K562 (cell line): ENCODE results near the gene CYP46A1. TPM values are rescaled to one million over a fixed set of nuclear protein-coding genes. Genes with fewer than 3 reads are reported as not detected.

Source experiments
- ATAC-seq: fragments of 200-7000 bp; cut with Tn5 transposase; 3 replicates; pipeline ENCODE4 v1.9.1; 2020; ENCODE audit warnings: moderate library complexity
- BruUV-seq: library from RNA; stranded (reverse); fragments of 400-500 nt; replicated peaks from 2 replicates; lab custom pipeline; 2021; lab: Mats Ljungman, UMichigan
- CTCF ChIA-PET: fragments of 300-600 bp; formaldehyde crosslinking; extraction: SDS; loops from one replicate; lab custom pipeline; 2021; ENCODE audit warnings: low intra/inter-chr PET ratio; lab: Yijun Ruan, JAX
- POLR2A ChIA-PET: fragments of 300-600, 350-650 bp; sonication (Branson Sonifier 250); formaldehyde crosslinking; extraction: SDS; loops from one replicate; lab custom pipeline; 2021; ENCODE audit warnings: antibody characterized with exemption, inconsistent platforms; lab: Yijun Ruan, JAX
- DNase-seq, 4 experiments: peaks; one replicate each; pipeline versions ENCODE4 v3.0.0 to v3.0.0-alpha.2; 2011 to 2018; ENCODE audit warnings: low spot score in 3 of 4, mixed read lengths in 3 of 4; ENCODE audit errors: extremely low read depth in 1 of 4
- FAIRE-seq: peaks from 2 replicates; lab custom pipeline; 2011; peaks lifted over from hg19 to GRCh38; lab: Jason Lieb, UNC
- H2AFZ ChIP-seq: 2 replicates; pipeline ENCODE4 v1.6.0; 2011; ENCODE audit warnings: low read depth, low read length, control low read depth, inconsistent platforms
- H3K27ac ChIP-seq: fragments of 200-600 bp; 3 replicates; pipeline ENCODE4 v1.8.0; 2011; ENCODE audit warnings: low read depth, mild to moderate bottlenecking, control low read depth, inconsistent platforms, low read length, moderate library complexity, mixed read lengths; ENCODE audit errors: extremely low read depth
- H3K27me3 ChIP-seq, 2 experiments: fragments of 300-600 bp in 1 of 2; 2 replicates in 1 of 2; 3 replicates in 1 of 2; pipeline versions ENCODE4 v1.6.0 to v1.8.0; 2011; ENCODE audit warnings: inconsistent platforms in 2 of 2, low read length in 2 of 2, mild to moderate bottlenecking in 1 of 2, mixed read lengths in 1 of 2, moderate library complexity in 1 of 2; ENCODE audit not compliant: control insufficient read depth in 2 of 2, insufficient read depth in 2 of 2
- H3K36me3 ChIP-seq: fragments of 300-600 bp; 3 replicates; pipeline ENCODE4 v1.8.0; 2011; ENCODE audit warnings: mild to moderate bottlenecking, low read length, inconsistent platforms; ENCODE audit not compliant: control insufficient read depth, insufficient read depth
- H3K4me1 ChIP-seq, 2 experiments: fragments of 200-600 bp in 1 of 2; replicated peaks in 1 of 2; 2 replicates in 1 of 2; 3 replicates in 1 of 2; pipeline versions ENCODE4 v1.5.1 to v1.8.0; 2011; ENCODE audit warnings: inconsistent platforms in 2 of 2, low read length in 2 of 2, mild to moderate bottlenecking in 1 of 2, mixed read lengths in 1 of 2, moderate library complexity in 1 of 2; ENCODE audit not compliant: control insufficient read depth in 2 of 2, insufficient read depth in 2 of 2
- H3K4me2 ChIP-seq: 2 replicates; pipeline ENCODE4 v1.6.1; 2011; ENCODE audit warnings: low read length, control low read depth, inconsistent platforms, mixed read lengths; ENCODE audit not compliant: insufficient read depth
- H3K4me3 ChIP-seq: fragments of 200-600 bp; sonication (generic), shearing (Covaris generic); 2 replicates; pipeline ENCODE4 v1.5.1; 2016; ENCODE audit warnings: control low read depth, inconsistent platforms
- H3K79me2 ChIP-seq: fragments of 200-600 bp; 3 replicates; pipeline ENCODE4 v1.8.0; 2011; ENCODE audit warnings: low read length, inconsistent platforms; ENCODE audit not compliant: control insufficient read depth, insufficient read depth
- H3K9ac ChIP-seq, 2 experiments: 2 replicates each; pipeline versions ENCODE4 v1.6.0 to v1.6.1; 2011; ENCODE audit warnings: low read depth in 2 of 2, low read length in 2 of 2, control low read depth in 1 of 2, inconsistent platforms in 1 of 2, mild to moderate bottlenecking in 1 of 2, mixed read lengths in 1 of 2; ENCODE audit not compliant: insufficient read depth in 1 of 2
- H3K9me1 ChIP-seq: one replicate; pipeline ENCODE4 v1.6.0; 2011; ENCODE audit warnings: inconsistent platforms, mild to moderate bottlenecking, low read length, moderate library complexity; ENCODE audit not compliant: control insufficient read depth, insufficient read depth
- H3K9me3 ChIP-seq: replicated peaks from 2 replicates; pipeline ENCODE4 v1.5.1; 2011; ENCODE audit warnings: low read depth, low read length, inconsistent platforms; ENCODE audit not compliant: control insufficient read depth, insufficient read depth
- H4K20me1 ChIP-seq: replicated peaks from 2 replicates; pipeline ENCODE4 v1.6.1; 2011; ENCODE audit warnings: low read length, inconsistent platforms, mixed read lengths; ENCODE audit not compliant: control insufficient read depth, insufficient read depth
- CBFB ChIP-seq: sonication (generic); formaldehyde crosslinking; IDR thresholded peaks from 2 replicates; pipeline ENCODE4 v1.4.0; 2020; ENCODE audit warnings: mild to moderate bottlenecking, missing genetic modification reagents
- CBX1 ChIP-seq: sonication (generic); IDR thresholded peaks from 2 replicates; pipeline ENCODE4 v1.6.1; 2016; ENCODE audit warnings: antibody characterized with exemption, low read depth, mild to moderate bottlenecking
- EP400 ChIP-seq: fragments of 450-650 bp; IDR thresholded peaks from 2 replicates; pipeline ENCODE4 v1.6.1; 2017; ENCODE audit warnings: antibody characterized with exemption, mild to moderate bottlenecking, moderate library complexity
- HOXB6 ChIP-seq: fragments of 250-450 bp; sonication (Bioruptor Pico); IDR thresholded peaks from 2 replicates; pipeline ENCODE4 v1.5.1; 2022; ENCODE audit warnings: mild to moderate bottlenecking, borderline replicate concordance
- XRCC5 ChIP-seq: fragments of 200-400 bp; formaldehyde crosslinking; IDR thresholded peaks from 2 replicates; pipeline ENCODE4 v1.6.1; 2017; ENCODE audit warnings: low read depth, mild to moderate bottlenecking, low read length
- ZNF347 ChIP-seq: fragments of 450-650 bp; formaldehyde crosslinking; IDR thresholded peaks from 2 replicates; pipeline ENCODE4 v1.4.0; 2020; ENCODE audit warnings: low read depth, mild to moderate bottlenecking, moderate library complexity
- ZNF830 ChIP-seq: fragments of 250-450 bp; sonication (Bioruptor Pico); IDR thresholded peaks from 2 replicates; pipeline ENCODE4 v1.5.0; 2021; ENCODE audit warnings: mild to moderate bottlenecking
- WGBS: fragments of 100-300 bp; shearing (Covaris generic); methylation state at CpG from one replicate; pipeline ENCODE4 v1.1.6; 2016; ENCODE audit warnings: low coverage, mixed read lengths; ENCODE audit not compliant: insufficient coverage; ENCODE audit errors: missing lambda C conversion rate; 5-methylcytosine and 5-hydroxymethylcytosine counted together
- in situ Hi-C: fragments of 300-500 bp; cut with MboI; formaldehyde crosslinking; loops from 4 replicates; pipeline ENCODE4 v1.15.0; 2018; ENCODE audit warnings: inconsistent platforms, mixed read lengths
- intact Hi-C: fragments of 100-400 bp; cut with micrococcal nuclease; formaldehyde crosslinking; loops from 2 replicates; pipeline ENCODE4 v1.14.2; 2022
- polyA plus RNA-seq, 8 experiments: library from polyadenylated mRNA; depleted of rRNA in 4 of 8; stranded (reverse) in 5 of 8; unstranded in 3 of 8; fragments of >200 nt; fragmentation: Nextera tagmentation in 2 of 8; fragmentation: Illumina TruSeq in 1 of 8; extraction: Ambion mirVana in 2 of 8; extraction: Trizol in 1 of 8; gene quantifications; 2 replicates each; pipeline versions ENCODE4 v1.2.1 to v1.2.3, GENCODE V29; 2011 to 2014; ENCODE audit warnings: inconsistent platforms in 1 of 8, missing spikeins in 1 of 8
- total RNA-seq, 7 experiments: library from RNA; depleted of rRNA in 6 of 7; stranded (reverse); fragments of >200 nt in 6 of 7; fragmentation: Illumina TruSeq in 2 of 7; extraction: Trizol in 2 of 7; gene quantifications; 2 replicates each; pipeline versions ENCODE4 v1.2.1 to v1.2.3, GENCODE V29; 2011 to 2021; ENCODE audit warnings: low replicate concordance in 1 of 7
- TF ChIP-seq, protein P1 (sequence below): sonication (generic); formaldehyde crosslinking; IDR thresholded peaks from 2 replicates; pipeline ENCODE4 v1.8.1; 2022; ENCODE audit warnings: missing genetic modification reagents
- TF ChIP-seq, protein P2 (sequence below): fragments of 200-800 bp; sonication (Bioruptor generic); IDR thresholded peaks from 2 replicates; pipeline ENCODE4 v1.6.1; 2017; ENCODE audit warnings: missing genetic modification characterization, missing compliant biosample characterization
- TF ChIP-seq, protein P3 (sequence below), 2 experiments: fragments of 450-650 bp; IDR thresholded peaks; 2 replicates each; pipeline ENCODE4 v1.6.1; 2016
- TF ChIP-seq, protein P4 (sequence below): fragments of 450-650 bp; formaldehyde crosslinking; IDR thresholded peaks from 2 replicates; pipeline ENCODE4 v1.4.0; 2020; ENCODE audit warnings: mild to moderate bottlenecking, moderate library complexity
- TF ChIP-seq, protein P5 (sequence below): fragments of 250-450 bp; sonication (Bioruptor Pico); IDR thresholded peaks from 2 replicates; pipeline ENCODE4 v1.8.0; 2022; ENCODE audit warnings: moderate library complexity, mild to moderate bottlenecking, inconsistent platforms
- TF ChIP-seq, protein P6 (sequence below): fragments of 250-450 bp; sonication (Bioruptor Pico); IDR thresholded peaks from 2 replicates; pipeline ENCODE4 v1.8.0; 2021; ENCODE audit warnings: borderline replicate concordance, mild to moderate bottlenecking, moderate library complexity; ENCODE audit not compliant: poor library complexity, severe bottlenecking

CYP46A1 gene
- total and polyA plus RNA-seq, 9 of the 15 experiments (the other 6 are each of a cell fraction or from before 2014, with no cell fraction given): not detected

DNA sequence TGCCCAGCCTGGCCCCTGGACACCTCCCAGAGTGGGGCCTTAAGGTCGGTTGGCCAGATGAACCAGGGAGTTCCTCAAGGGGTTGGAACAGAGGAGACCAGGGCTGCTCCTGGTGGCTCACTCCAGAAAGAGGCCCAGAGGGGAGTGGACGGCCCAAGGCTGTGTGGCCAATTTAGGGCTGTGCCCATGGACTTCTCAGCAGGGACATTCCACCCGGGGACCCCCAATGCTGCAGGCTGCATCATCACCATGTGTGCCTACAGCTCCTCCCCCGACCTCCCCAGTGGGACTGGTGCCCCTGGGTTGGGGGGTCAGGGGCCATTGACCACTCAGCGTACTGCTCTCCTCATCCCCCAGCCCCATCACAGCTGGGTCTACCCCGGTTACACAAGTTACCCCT is 17.6 kb upstream of the CYP46A1 start:
- ATAC-seq (no peak), DNase-seq (no peak), FAIRE-seq (no peak)
- no TSS peak for BruUV-seq
- POLR2A ChIA-PET: no interaction called here
- Histone ChIP-seq H2AFZ (no peak overlapping the region), H3K9me1 (no peaks in the 10 kb centered on the region), H3K9me3 (no peaks in the 10 kb centered on the region), H3K4me3 (no peak overlapping the region), H3K4me2 (no peak overlapping the region), H3K9ac (no peak overlapping the region), H3K27ac (no peak overlapping the region), H3K4me1 (peaks cover 0 to 6% of the 10 kb centered on the region in 2 experiments; a peak in 2 of 5 replicates), H4K20me1 (no peaks in the 10 kb centered on the region; the same call in 1 of the 2 replicates), H3K79me2 (no peaks in the 10 kb centered on the region), H3K36me3 (no peaks in the 10 kb centered on the region), H3K27me3 (peaks cover 4 to 51% of the 10 kb centered on the region in 2 experiments; a peak in 3 of 5 replicates)
- WGBS: 4% methylated on average over 3 of the region's 6 CpGs
- TF ChIP-seq, protein P1, sequence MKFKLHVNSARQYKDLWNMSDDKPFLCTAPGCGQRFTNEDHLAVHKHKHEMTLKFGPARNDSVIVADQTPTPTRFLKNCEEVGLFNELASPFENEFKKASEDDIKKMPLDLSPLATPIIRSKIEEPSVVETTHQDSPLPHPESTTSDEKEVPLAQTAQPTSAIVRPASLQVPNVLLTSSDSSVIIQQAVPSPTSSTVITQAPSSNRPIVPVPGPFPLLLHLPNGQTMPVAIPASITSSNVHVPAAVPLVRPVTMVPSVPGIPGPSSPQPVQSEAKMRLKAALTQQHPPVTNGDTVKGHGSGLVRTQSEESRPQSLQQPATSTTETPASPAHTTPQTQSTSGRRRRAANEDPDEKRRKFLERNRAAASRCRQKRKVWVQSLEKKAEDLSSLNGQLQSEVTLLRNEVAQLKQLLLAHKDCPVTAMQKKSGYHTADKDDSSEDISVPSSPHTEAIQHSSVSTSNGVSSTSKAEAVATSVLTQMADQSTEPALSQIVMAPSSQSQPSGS: no peak
- TF ChIP-seq HOXB6 (no peak), ZNF347 (CRISPR knock-in tag) (no peak), CBX1 (no peak), EP400 (no peak), CBFB (CRISPR knock-in tag) (no peak), XRCC5 (no peak), ZNF830 (CRISPR knock-in tag) (no peak)
- TF ChIP-seq, protein P2, sequence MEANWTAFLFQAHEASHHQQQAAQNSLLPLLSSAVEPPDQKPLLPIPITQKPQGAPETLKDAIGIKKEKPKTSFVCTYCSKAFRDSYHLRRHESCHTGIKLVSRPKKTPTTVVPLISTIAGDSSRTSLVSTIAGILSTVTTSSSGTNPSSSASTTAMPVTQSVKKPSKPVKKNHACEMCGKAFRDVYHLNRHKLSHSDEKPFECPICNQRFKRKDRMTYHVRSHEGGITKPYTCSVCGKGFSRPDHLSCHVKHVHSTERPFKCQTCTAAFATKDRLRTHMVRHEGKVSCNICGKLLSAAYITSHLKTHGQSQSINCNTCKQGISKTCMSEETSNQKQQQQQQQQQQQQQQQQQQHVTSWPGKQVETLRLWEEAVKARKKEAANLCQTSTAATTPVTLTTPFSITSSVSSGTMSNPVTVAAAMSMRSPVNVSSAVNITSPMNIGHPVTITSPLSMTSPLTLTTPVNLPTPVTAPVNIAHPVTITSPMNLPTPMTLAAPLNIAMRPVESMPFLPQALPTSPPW: no peak
- TF ChIP-seq, protein P3, sequence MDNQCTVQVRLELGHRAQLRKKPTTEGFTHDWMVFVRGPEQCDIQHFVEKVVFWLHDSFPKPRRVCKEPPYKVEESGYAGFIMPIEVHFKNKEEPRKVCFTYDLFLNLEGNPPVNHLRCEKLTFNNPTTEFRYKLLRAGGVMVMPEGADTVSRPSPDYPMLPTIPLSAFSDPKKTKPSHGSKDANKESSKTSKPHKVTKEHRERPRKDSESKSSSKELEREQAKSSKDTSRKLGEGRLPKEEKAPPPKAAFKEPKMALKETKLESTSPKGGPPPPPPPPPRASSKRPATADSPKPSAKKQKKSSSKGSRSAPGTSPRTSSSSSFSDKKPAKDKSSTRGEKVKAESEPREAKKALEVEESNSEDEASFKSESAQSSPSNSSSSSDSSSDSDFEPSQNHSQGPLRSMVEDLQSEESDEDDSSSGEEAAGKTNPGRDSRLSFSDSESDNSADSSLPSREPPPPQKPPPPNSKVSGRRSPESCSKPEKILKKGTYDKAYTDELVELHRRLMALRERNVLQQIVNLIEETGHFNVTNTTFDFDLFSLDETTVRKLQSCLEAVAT (IDR thresholded peaks at IDR 0.05): no peak
- TF ChIP-seq, protein P4, sequence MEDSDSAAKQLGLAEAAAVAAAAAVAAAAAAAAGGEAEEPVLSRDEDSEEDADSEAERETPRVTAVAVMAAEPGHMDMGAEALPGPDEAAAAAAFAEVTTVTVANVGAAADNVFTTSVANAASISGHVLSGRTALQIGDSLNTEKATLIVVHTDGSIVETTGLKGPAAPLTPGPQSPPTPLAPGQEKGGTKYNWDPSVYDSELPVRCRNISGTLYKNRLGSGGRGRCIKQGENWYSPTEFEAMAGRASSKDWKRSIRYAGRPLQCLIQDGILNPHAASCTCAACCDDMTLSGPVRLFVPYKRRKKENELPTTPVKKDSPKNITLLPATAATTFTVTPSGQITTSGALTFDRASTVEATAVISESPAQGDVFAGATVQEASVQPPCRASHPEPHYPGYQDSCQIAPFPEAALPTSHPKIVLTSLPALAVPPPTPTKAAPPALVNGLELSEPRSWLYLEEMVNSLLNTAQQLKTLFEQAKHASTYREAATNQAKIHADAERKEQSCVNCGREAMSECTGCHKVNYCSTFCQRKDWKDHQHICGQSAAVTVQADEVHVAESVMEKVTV (CRISPR knock-in tag): no peak
- TF ChIP-seq, protein P5, sequence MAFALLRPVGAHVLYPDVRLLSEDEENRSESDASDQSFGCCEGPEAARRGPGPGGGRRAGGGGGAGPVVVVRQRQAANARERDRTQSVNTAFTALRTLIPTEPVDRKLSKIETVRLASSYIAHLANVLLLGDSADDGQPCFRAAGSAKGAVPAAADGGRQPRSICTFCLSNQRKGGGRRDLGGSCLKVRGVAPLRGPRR (CRISPR knock-in tag): no peak
- TF ChIP-seq, protein P6, sequence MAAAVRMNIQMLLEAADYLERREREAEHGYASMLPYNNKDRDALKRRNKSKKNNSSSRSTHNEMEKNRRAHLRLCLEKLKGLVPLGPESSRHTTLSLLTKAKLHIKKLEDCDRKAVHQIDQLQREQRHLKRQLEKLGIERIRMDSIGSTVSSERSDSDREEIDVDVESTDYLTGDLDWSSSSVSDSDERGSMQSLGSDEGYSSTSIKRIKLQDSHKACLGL (CRISPR knock-in tag): no peak
- in situ Hi-C loops (no loop called here), intact Hi-C loops (no loop called here)
- CTCF ChIA-PET: no interaction called here
